CD4-positive, alpha-beta memory T cell (primary cell): ENCODE measurements around the gene RTP3. TPM values are rescaled to one million over a fixed set of nuclear protein-coding genes. Genes with fewer than 3 reads are reported as not detected.

Experiments used
- CTCF ChIA-PET: fragments of 350-600 bp; sonication (Branson Sonifier 250); formaldehyde crosslinking; loops from one replicate; lab custom pipeline; 2021; ENCODE audit warnings: inconsistent platforms; ENCODE audit not compliant: partially characterized antibody; lab: Charles Lee
- POLR2A ChIA-PET: fragments of 350-600 bp; sonication (Branson Sonifier 250); formaldehyde crosslinking; loops from one replicate; lab custom pipeline; 2021; ENCODE audit not compliant: partially characterized antibody; lab: Charles Lee
- DNase-seq, 5 donors: peaks; one replicate each; pipeline versions ENCODE4 v3.0.0 to v3.0.0-alpha.2; 2020 to 2022; ENCODE audit warnings: mixed read lengths in 1 of 5
- H3K27ac ChIP-seq: one replicate; pipeline ENCODE4 v1.7.0; 2013; ENCODE audit warnings: low read depth, low read length
- H3K27me3 ChIP-seq: 2 replicates; pipeline ENCODE4 v1.7.0; 2013; ENCODE audit warnings: mild to moderate bottlenecking, low read length, moderate library complexity; ENCODE audit not compliant: insufficient read depth
- H3K36me3 ChIP-seq: 2 replicates; pipeline ENCODE4 v1.7.0; 2013; ENCODE audit warnings: mild to moderate bottlenecking, low read length, moderate library complexity; ENCODE audit not compliant: insufficient read depth
- H3K4me1 ChIP-seq: 2 replicates; pipeline ENCODE4 v1.7.0; 2013; ENCODE audit warnings: mild to moderate bottlenecking, low read length, moderate library complexity; ENCODE audit not compliant: insufficient read depth
- H3K4me3 ChIP-seq, 2 donors: one replicate each; pipeline ENCODE4 v1.7.0; 2013; ENCODE audit warnings: low read length in 2 of 2, mild to moderate bottlenecking in 1 of 2
- H3K9me3 ChIP-seq, 2 donors: one replicate each; pipeline ENCODE4 v1.7.0; 2013; ENCODE audit warnings: low read length in 2 of 2, control low read depth in 1 of 2; ENCODE audit not compliant: control insufficient read depth in 1 of 2
- H3K27ac Mint-ChIP-seq, 7 donors: one replicate each; pipeline ENCODE4 v1.8.0; 2020 to 2021; ENCODE audit warnings: mixed read lengths in 7 of 7, mild to moderate bottlenecking in 6 of 7, inconsistent platforms in 3 of 7, moderate library complexity in 3 of 7
- H3K27me3 Mint-ChIP-seq, 2 donors: one replicate each; pipeline ENCODE4 v1.8.0; 2020 to 2021; ENCODE audit warnings: mixed read lengths in 2 of 2
- H3K36me3 Mint-ChIP-seq, 2 donors: one replicate each; pipeline ENCODE4 v1.8.0; 2020 to 2021; ENCODE audit warnings: mixed read lengths in 2 of 2, inconsistent platforms in 1 of 2, mild to moderate bottlenecking in 1 of 2
- H3K4me1 Mint-ChIP-seq, 4 donors: one replicate each; pipeline ENCODE4 v1.8.0; 2020 to 2021; ENCODE audit warnings: mixed read lengths in 4 of 4, mild to moderate bottlenecking in 1 of 4
- H3K4me3 Mint-ChIP-seq, 8 donors: one replicate each; pipeline ENCODE4 v1.8.0; 2020 to 2021; ENCODE audit warnings: mixed read lengths in 8 of 8, mild to moderate bottlenecking in 7 of 8, moderate library complexity in 6 of 8, inconsistent platforms in 3 of 8
- H3K9me3 Mint-ChIP-seq, 8 donors: one replicate each; pipeline ENCODE4 v1.8.0; 2020 to 2021; ENCODE audit warnings: mixed read lengths in 8 of 8, mild to moderate bottlenecking in 5 of 8, inconsistent platforms in 3 of 8, moderate library complexity in 1 of 8
- intact Hi-C: fragments of 100-400 bp; cut with micrococcal nuclease; formaldehyde crosslinking; loops from one replicate; pipeline ENCODE4 v1.15.1; 2023
- polyA plus RNA-seq, 2 donors: library from polyadenylated mRNA; unstranded; fragments of 300-500 nt; fragmentation: Illumina TruSeq; gene quantifications; one replicate each; pipeline ENCODE4 v1.2.3, GENCODE V29; 2021
- total RNA-seq, 2 experiments: library from RNA; stranded (reverse); gene quantifications; one replicate each; pipeline ENCODE4 v1.2.3, GENCODE V29; 2021

RTP3 gene
- total and polyA plus RNA-seq, 4 experiments from 2014 or later, result not detected

GRCh38 chr3:46500656-46501635 is 3.2 kb downstream of the RTP3 start:
- Mint-ChIP-seq H3K27ac (peak overlapping the region in 2 of 7 donors; percentile 7 to 9), H3K4me1 (peaks cover 9 to 19% (median 10%) of the 10 kb centered on the region in 4 donors), H3K9me3 (peaks cover 0 to 1% (median 0%) of the 10 kb centered on the region in 8 donors), H3K27me3 (no peaks in the 10 kb centered on the region), H3K36me3 (no peaks in the 10 kb centered on the region), H3K4me3 (no peak overlapping the region)
- H3K4me1 ChIP-seq, result peaks cover 10% of the 10 kb centered on the region
- H3K27ac ChIP-seq, result no peak overlapping the region
- no peak overlapping the region for H3K4me3 ChIP-seq
- intact Hi-C loops, result no loop called here
- DNase-seq, result no peak
- H3K36me3 ChIP-seq, result no peaks in the 10 kb centered on the region
- ChIA-PET CTCF (interaction anchor here (3.1 to 5.7 kb wide), 2 partner anchors 12 to 59 kb away, joined by 20 to 110 read pairs; no protein-coding TSS in a partner anchor), POLR2A (no interaction called here)
- H3K9me3 ChIP-seq, result no peaks in the 10 kb centered on the region
- no peaks in the 10 kb centered on the region for H3K27me3 ChIP-seq

GRCh38 chr3:46501702-46502101 is 3.9 kb downstream of the RTP3 start:
- peaks cover 6% of the 10 kb centered on the region for H3K4me1 ChIP-seq
- H3K4me3 ChIP-seq, result no peak overlapping the region
- POLR2A ChIA-PET, result interaction anchor here (1.4 kb wide), 1 partner anchor 37 kb away, joined by 4 read pairs; no protein-coding TSS in a partner anchor
- H3K36me3 Mint-ChIP-seq, result no peaks in the 10 kb centered on the region
- H3K27me3 Mint-ChIP-seq, result no peaks in the 10 kb centered on the region
- H3K9me3 Mint-ChIP-seq, result peaks cover 0 to 1% (median 0%) of the 10 kb centered on the region in 8 donors
- no peaks in the 10 kb centered on the region for H3K27me3 ChIP-seq
- H3K36me3 ChIP-seq, result no peaks in the 10 kb centered on the region
- H3K27ac ChIP-seq, result no peak overlapping the region
- intact Hi-C loops, result no loop called here
- no peaks in the 10 kb centered on the region for H3K9me3 ChIP-seq
- H3K27ac Mint-ChIP-seq, result no peak overlapping the region
- peaks cover 9 to 17% (median 9%) of the 10 kb centered on the region in 4 donors for H3K4me1 Mint-ChIP-seq
- no peak overlapping the region for H3K4me3 Mint-ChIP-seq
- no peak for DNase-seq
- CTCF ChIA-PET, result interaction anchor here (3.1 kb wide), 1 partner anchor 12 kb away, joined by 20 read pairs; no protein-coding TSS in a partner anchor

GRCh38 chr3:46503200-46503874 is 5.6 kb downstream of the RTP3 start:
- Mint-ChIP-seq H3K4me1 (peaks cover 6 to 7% (median 6%) of the 10 kb centered on the region in 4 donors), H3K36me3 (no peaks in the 10 kb centered on the region), H3K27ac (peak overlapping the region in 1 of 7 donors; percentile 52), H3K9me3 (peaks cover 0 to 1% (median 0%) of the 10 kb centered on the region in 8 donors), H3K27me3 (peaks cover 0 to 3% of the 10 kb centered on the region in 2 donors), H3K4me3 (no peak overlapping the region)
- ChIA-PET POLR2A (interaction anchor here (1.4 kb wide), 1 partner anchor 36 kb away, joined by 4 read pairs; no protein-coding TSS in a partner anchor), CTCF (interaction anchor here (0.8 to 3.1 kb wide), 3 partner anchors 14 to 54 kb away, joined by 3 to 20 read pairs (median 3); no protein-coding TSS in a partner anchor)
- H3K4me3 ChIP-seq, result no peak overlapping the region
- no peaks in the 10 kb centered on the region for H3K27me3 ChIP-seq
- no peak overlapping the region for H3K27ac ChIP-seq
- intact Hi-C loops, result no loop called here
- no peaks in the 10 kb centered on the region for H3K9me3 ChIP-seq
- H3K4me1 ChIP-seq, result no peaks in the 10 kb centered on the region
- H3K36me3 ChIP-seq, result no peaks in the 10 kb centered on the region
- DNase-seq, result no peak

GRCh38 chr3:46504789-46505188 is 7.0 kb downstream of the RTP3 start:
- ChIA-PET CTCF (interaction anchor here (1.3 kb wide), 1 partner anchor 15 kb away, joined by 3 read pairs; no protein-coding TSS in a partner anchor), POLR2A (no interaction called here)
- intact Hi-C loops, result no loop called here
- H3K4me3 Mint-ChIP-seq, result no peak overlapping the region
- peaks cover 0 to 3% of the 10 kb centered on the region in 2 donors for H3K27me3 Mint-ChIP-seq
- H3K9me3 Mint-ChIP-seq, result peaks cover 0 to 1% (median 0%) of the 10 kb centered on the region in 8 donors
- Histone ChIP-seq H3K4me1 (no peaks in the 10 kb centered on the region), H3K27ac (no peak overlapping the region), H3K9me3 (no peaks in the 10 kb centered on the region), H3K27me3 (no peaks in the 10 kb centered on the region), H3K4me3 (no peak overlapping the region), H3K36me3 (no peaks in the 10 kb centered on the region)
- H3K4me1 Mint-ChIP-seq, result peaks cover 6 to 7% (median 6%) of the 10 kb centered on the region in 4 donors
- peak overlapping the region in 1 of 7 donors; percentile 2 for H3K27ac Mint-ChIP-seq
- DNase-seq, result peak in 1 of 5 donors; percentile 43
- no peaks in the 10 kb centered on the region for H3K36me3 Mint-ChIP-seq

GRCh38 chr3:46505953-46506352 is 8.2 kb downstream of the RTP3 start:
- intact Hi-C loops, result no loop called here
- H3K27me3 Mint-ChIP-seq, result peaks cover 0 to 3% of the 10 kb centered on the region in 2 donors
- H3K27me3 ChIP-seq, result no peaks in the 10 kb centered on the region
- ChIA-PET POLR2A (no interaction called here), CTCF (interaction anchor here (1.3 kb wide), 1 partner anchor 16 kb away, joined by 3 read pairs; no protein-coding TSS in a partner anchor)
- H3K36me3 ChIP-seq, result no peaks in the 10 kb centered on the region
- H3K4me3 Mint-ChIP-seq, result no peak overlapping the region
- H3K27ac ChIP-seq, result no peak overlapping the region
- H3K9me3 Mint-ChIP-seq, result peaks cover 0 to 1% (median 0%) of the 10 kb centered on the region in 8 donors
- H3K36me3 Mint-ChIP-seq, result no peaks in the 10 kb centered on the region
- no peaks in the 10 kb centered on the region for H3K4me1 ChIP-seq
- H3K4me1 Mint-ChIP-seq, result peaks cover 4 to 7% (median 6%) of the 10 kb centered on the region in 4 donors
- H3K27ac Mint-ChIP-seq, result no peak overlapping the region
- DNase-seq, result no peak
- no peak overlapping the region for H3K4me3 ChIP-seq
- no peaks in the 10 kb centered on the region for H3K9me3 ChIP-seq

GRCh38 chr3:46506526-46506925 is 8.8 kb downstream of the RTP3 start:
- no peaks in the 10 kb centered on the region for H3K4me1 ChIP-seq
- H3K27me3 ChIP-seq, result no peaks in the 10 kb centered on the region
- H3K9me3 ChIP-seq, result no peaks in the 10 kb centered on the region
- H3K4me3 Mint-ChIP-seq, result no peak overlapping the region
- peaks cover 0 to 3% of the 10 kb centered on the region in 2 donors for H3K27me3 Mint-ChIP-seq
- H3K36me3 Mint-ChIP-seq, result no peaks in the 10 kb centered on the region
- no peak overlapping the region for H3K4me3 ChIP-seq
- no peak overlapping the region for H3K27ac Mint-ChIP-seq
- intact Hi-C loops, result no loop called here
- no peak for DNase-seq
- no peak overlapping the region for H3K27ac ChIP-seq
- peaks cover 0 to 1% (median 0%) of the 10 kb centered on the region in 8 donors for H3K9me3 Mint-ChIP-seq
- no peaks in the 10 kb centered on the region for H3K36me3 ChIP-seq
- CTCF ChIA-PET, result no interaction called here
- peaks cover 4 to 7% (median 6%) of the 10 kb centered on the region in 4 donors for H3K4me1 Mint-ChIP-seq
- POLR2A ChIA-PET, result no interaction called here
